SU-DHL-6 (cell line): Measurements from ENCODE around the gene ACACA.

Experiments
- H2AFZ ChIP-seq: fragments of 200-600 bp; sonication (generic); 2 replicates; pipeline ENCODE4 v1.6.1; 2014; ENCODE audit warnings: low read depth, mild to moderate bottlenecking, moderate library complexity, mixed read lengths, antibody characterized with exemption, low read length; ENCODE audit not compliant: severe bottlenecking
- H3F3A ChIP-seq: fragments of 200-600 bp; shearing (Covaris generic); 2 replicates; pipeline ENCODE4 v1.6.0; 2016; ENCODE audit warnings: antibody characterized with exemption, mild to moderate bottlenecking; ENCODE audit not compliant: insufficient read depth
- H3K27ac ChIP-seq: fragments of 200-600 bp; sonication (generic); 2 replicates; pipeline ENCODE4 v1.5.1; 2016; ENCODE audit warnings: low read depth, mild to moderate bottlenecking, low read length, moderate library complexity, mixed read lengths
- H3K27me3 ChIP-seq: fragments of 200-600 bp; sonication (generic), shearing (Covaris generic); 2 replicates; pipeline ENCODE4 v1.6.0; 2014; ENCODE audit warnings: mild to moderate bottlenecking, low read length
- H3K36me3 ChIP-seq: fragments of 200-600 bp; sonication (generic); 2 replicates; pipeline ENCODE4 v1.6.1; 2014; ENCODE audit warnings: mild to moderate bottlenecking, low read length, mixed read lengths
- H3K4me2 ChIP-seq: fragments of 300-600, 200-600 bp; shearing (Covaris generic), sonication (generic); 2 replicates; pipeline ENCODE4 v1.6.0; 2014; ENCODE audit warnings: low read length, low read depth, mild to moderate bottlenecking; ENCODE audit not compliant: poor library complexity, severe bottlenecking
- H3K4me3 ChIP-seq: fragments of 200-600 bp; sonication (generic); 2 replicates; pipeline ENCODE4 v1.5.1; 2014; ENCODE audit warnings: antibody characterized with exemption, low read length, mild to moderate bottlenecking, mixed read lengths; ENCODE audit not compliant: insufficient read depth, poor library complexity, severe bottlenecking
- H3K79me2 ChIP-seq: fragments of 200-600 bp; sonication (generic); 2 replicates; pipeline ENCODE4 v1.6.1; 2014; ENCODE audit warnings: mild to moderate bottlenecking, low read length, moderate library complexity; ENCODE audit not compliant: insufficient read depth
- H3K9ac ChIP-seq: fragments of 200-600 bp; sonication (generic); 2 replicates; pipeline ENCODE4 v1.7.0; 2014; ENCODE audit warnings: mild to moderate bottlenecking, low read length
- H3K9me2 ChIP-seq: fragments of 200-600 bp; sonication (generic); replicated peaks from 2 replicates; pipeline ENCODE4 v1.6.1; 2014; ENCODE audit warnings: low read length; ENCODE audit not compliant: insufficient read depth
- H3K9me3 ChIP-seq: fragments of 200-600 bp; sonication (generic); 2 replicates; pipeline ENCODE4 v1.6.1; 2014; ENCODE audit warnings: low read length, mixed read lengths; ENCODE audit not compliant: insufficient read depth
- H4K20me1 ChIP-seq: fragments of 200-600 bp; sonication (generic); 2 replicates; pipeline ENCODE4 v1.6.1; 2014; ENCODE audit warnings: low read depth, mild to moderate bottlenecking, antibody characterized with exemption, low read length, moderate library complexity, mixed read lengths
- EZH2phosphoT487 ChIP-seq: fragments of 200-600 bp; sonication (generic), shearing (Covaris generic); conservative IDR thresholded peaks from 2 replicates; pipeline ENCODE4 v1.6.1; 2018; ENCODE audit warnings: mild to moderate bottlenecking, antibody characterized with exemption, low read length, moderate library complexity, mixed read lengths
- TF ChIP-seq, protein P1 (sequence below): fragments of 200-600 bp; sonication (generic); IDR thresholded peaks from one replicate; pipeline ENCODE4 v1.5.1; 2017; ENCODE audit warnings: antibody characterized with exemption, mild to moderate bottlenecking, low read length, moderate library complexity; ENCODE audit not compliant: insufficient read depth, poor library complexity, severe bottlenecking

The ACACA gene

DNA sequence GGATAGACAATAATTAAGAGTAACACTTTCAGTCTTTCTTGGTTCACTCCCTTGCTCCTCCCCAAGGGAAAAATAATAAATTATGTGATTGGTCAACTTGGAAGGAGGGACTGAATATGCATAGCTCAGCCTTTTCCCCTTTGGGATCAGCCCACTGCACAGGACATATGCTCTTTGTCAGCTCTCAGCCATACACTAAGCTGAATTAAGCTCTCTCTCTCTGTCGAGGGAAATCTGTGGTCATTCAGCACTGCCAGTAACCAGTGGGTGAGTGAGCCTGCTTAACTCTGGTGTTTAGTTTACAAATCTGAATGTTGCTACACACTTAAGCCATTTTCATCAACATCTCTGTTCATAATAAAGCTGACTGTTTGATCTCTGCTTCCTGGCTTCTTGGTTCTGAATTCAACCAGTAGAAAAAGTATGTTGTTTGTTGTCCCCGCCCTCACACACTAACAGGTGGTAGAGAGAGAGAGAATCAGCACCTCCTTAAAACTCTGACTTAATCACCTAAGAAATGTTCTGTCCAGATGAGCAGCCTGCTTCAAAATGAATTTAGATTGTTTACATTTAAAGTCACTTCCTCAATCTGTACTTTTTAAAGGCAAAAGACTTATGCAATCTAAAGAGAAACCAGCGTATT lies 133.1 kb downstream of the ACACA start:
- H3K36me3 ChIP-seq: peaks cover 34% of the 10 kb centered on the region; the same call in 1 of the 2 replicates
- no peak for TF ChIP-seq EZH2phosphoT487
- TF ChIP-seq, protein P1, sequence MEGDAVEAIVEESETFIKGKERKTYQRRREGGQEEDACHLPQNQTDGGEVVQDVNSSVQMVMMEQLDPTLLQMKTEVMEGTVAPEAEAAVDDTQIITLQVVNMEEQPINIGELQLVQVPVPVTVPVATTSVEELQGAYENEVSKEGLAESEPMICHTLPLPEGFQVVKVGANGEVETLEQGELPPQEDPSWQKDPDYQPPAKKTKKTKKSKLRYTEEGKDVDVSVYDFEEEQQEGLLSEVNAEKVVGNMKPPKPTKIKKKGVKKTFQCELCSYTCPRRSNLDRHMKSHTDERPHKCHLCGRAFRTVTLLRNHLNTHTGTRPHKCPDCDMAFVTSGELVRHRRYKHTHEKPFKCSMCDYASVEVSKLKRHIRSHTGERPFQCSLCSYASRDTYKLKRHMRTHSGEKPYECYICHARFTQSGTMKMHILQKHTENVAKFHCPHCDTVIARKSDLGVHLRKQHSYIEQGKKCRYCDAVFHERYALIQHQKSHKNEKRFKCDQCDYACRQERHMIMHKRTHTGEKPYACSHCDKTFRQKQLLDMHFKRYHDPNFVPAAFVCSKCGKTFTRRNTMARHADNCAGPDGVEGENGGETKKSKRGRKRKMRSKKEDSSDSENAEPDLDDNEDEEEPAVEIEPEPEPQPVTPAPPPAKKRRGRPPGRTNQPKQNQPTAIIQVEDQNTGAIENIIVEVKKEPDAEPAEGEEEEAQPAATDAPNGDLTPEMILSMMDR: no peak
- no peak overlapping the region for H2AFZ ChIP-seq
- no peak overlapping the region for H3K4me2 ChIP-seq
- H3K9me3 ChIP-seq: no peaks in the 10 kb centered on the region
- no peaks in the 10 kb centered on the region for H4K20me1 ChIP-seq
- no peaks in the 10 kb centered on the region for H3K27me3 ChIP-seq
- no peaks in the 10 kb centered on the region for H3K9me2 ChIP-seq
- no peak overlapping the region for H3K4me3 ChIP-seq
- H3K79me2 ChIP-seq: no peaks in the 10 kb centered on the region
- H3K9ac ChIP-seq: no peak overlapping the region
- H3K27ac ChIP-seq: no peak overlapping the region
- H3F3A ChIP-seq: no peaks in the 10 kb centered on the region; the same call in 1 of the 2 replicates

DNA sequence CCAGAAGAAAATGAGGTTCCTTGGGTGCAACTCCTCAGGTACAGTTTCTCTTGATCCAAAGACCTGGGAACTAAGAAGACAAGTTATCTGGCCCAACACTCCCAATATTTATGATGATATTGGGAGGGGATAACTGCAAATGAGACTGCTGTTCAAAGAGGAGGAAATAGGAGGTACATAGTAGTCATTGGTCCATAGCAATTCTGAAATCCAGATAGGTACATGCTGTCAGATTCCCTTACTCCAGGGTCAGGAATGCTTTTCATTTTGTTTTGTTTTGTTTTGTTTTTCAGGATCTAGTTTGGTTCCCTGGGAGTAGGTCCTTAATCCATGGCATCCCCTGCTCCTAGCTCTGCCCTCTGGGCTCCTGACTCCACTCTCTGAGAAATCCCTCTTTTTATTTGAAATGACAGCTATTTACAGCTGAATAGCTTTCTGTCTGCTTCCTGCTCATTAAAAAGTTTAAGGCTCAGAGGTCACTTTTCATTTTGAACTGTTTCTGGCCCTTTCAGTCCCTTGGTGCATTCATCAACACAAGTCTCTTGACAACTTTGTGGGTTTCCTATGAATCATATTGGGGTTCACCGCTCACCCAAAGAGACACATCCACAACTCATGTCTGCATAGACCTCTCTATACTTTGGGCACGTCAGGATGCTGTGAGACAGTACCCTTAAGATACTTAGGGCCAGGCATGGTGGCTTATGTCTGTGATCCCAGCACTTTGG lies 141.0 kb downstream of the ACACA start:
- Histone ChIP-seq H3K9me2 (no peaks in the 10 kb centered on the region), H3K9me3 (no peaks in the 10 kb centered on the region), H3K27ac (no peak overlapping the region), H3K9ac (no peak overlapping the region), H3F3A (no peaks in the 10 kb centered on the region), H3K4me2 (no peak overlapping the region), H2AFZ (no peak overlapping the region), H3K79me2 (no peaks in the 10 kb centered on the region), H3K27me3 (no peaks in the 10 kb centered on the region), H3K36me3 (peaks cover 49% of the 10 kb centered on the region), H3K4me3 (no peak overlapping the region), H4K20me1 (no peaks in the 10 kb centered on the region)
- TF ChIP-seq, protein P1: no peak
- no peak for TF ChIP-seq EZH2phosphoT487

DNA sequence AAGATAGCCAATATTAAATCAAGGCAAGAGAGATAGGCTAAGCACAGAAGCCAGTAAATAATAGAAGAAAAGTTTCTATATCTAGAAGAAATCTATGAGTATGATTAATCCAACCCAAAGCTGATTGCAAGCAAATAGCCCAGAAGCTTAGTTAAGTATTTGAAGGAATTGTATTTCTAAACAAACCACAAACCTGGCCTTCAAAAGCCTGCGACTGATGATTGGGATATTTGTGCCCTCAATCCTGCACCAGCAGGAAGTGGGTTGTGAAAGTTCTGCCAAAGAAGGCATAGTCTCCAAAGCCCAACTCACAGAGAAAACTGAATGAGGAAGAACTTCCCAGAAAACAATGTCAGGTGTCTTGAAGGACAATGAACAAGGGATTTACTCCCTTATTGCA lies 145.3 kb downstream of the ACACA start:
- Histone ChIP-seq H3F3A (0 out of 2 replicates have a peak, but pooled peaks cover 9% of the 10 kb centered on the region), H3K9me3 (no peaks in the 10 kb centered on the region), H3K27ac (no peak overlapping the region), H2AFZ (no peak overlapping the region), H3K9me2 (no peaks in the 10 kb centered on the region), H3K36me3 (peaks cover 35% of the 10 kb centered on the region), H4K20me1 (no peaks in the 10 kb centered on the region), H3K79me2 (no peaks in the 10 kb centered on the region), H3K4me2 (no peak overlapping the region), H3K9ac (no peak overlapping the region), H3K4me3 (no peak overlapping the region), H3K27me3 (no peaks in the 10 kb centered on the region)
- TF ChIP-seq EZH2phosphoT487: no peak
- TF ChIP-seq, protein P1: no peak
